CD8-positive, alpha-beta memory T cell (primary cell): ENCODE results near the gene DHRS2. TPM values are rescaled to one million over a fixed set of nuclear protein-coding genes. Genes with fewer than 3 reads are reported as not detected.
"Not testable (repeated sequence)": the region's sequence is repeated elsewhere in the genome, so short reads cannot be mapped to it uniquely, and the experiment has no call there.

Experiments used
- CTCF ChIA-PET: fragments of 350-600 bp; sonication (Branson Sonifier 250); formaldehyde crosslinking; loops from one replicate; lab custom pipeline; 2021; ENCODE audit warnings: antibody characterized with exemption; lab: Charles Lee
- POLR2A ChIA-PET: fragments of 350-600 bp; sonication (Branson Sonifier 250); formaldehyde crosslinking; loops from one replicate; lab custom pipeline; 2021; ENCODE audit warnings: antibody characterized with exemption; lab: Charles Lee
- DNase-seq, 5 donors: peaks; one replicate each; pipeline versions ENCODE4 v3.0.0 to v3.0.0-alpha.2; 2020 to 2022; ENCODE audit warnings: mixed read lengths in 1 of 5
- H3K27ac ChIP-seq: one replicate; pipeline ENCODE4 v1.7.0; 2013; ENCODE audit warnings: low read depth, mild to moderate bottlenecking, low read length, moderate library complexity
- H3K27me3 ChIP-seq: 2 replicates; pipeline ENCODE4 v1.7.0; 2013; ENCODE audit warnings: low read length, mild to moderate bottlenecking; ENCODE audit not compliant: insufficient read depth, poor library complexity, severe bottlenecking
- H3K36me3 ChIP-seq: 2 replicates; pipeline ENCODE4 v1.7.0; 2013; ENCODE audit warnings: mild to moderate bottlenecking, low read length, moderate library complexity; ENCODE audit not compliant: insufficient read depth
- H3K4me1 ChIP-seq: 2 replicates; pipeline ENCODE4 v1.7.0; 2013; ENCODE audit warnings: mild to moderate bottlenecking, low read length, moderate library complexity; ENCODE audit not compliant: insufficient read depth
- H3K4me3 ChIP-seq: 2 replicates; pipeline ENCODE4 v1.7.0; 2013; ENCODE audit warnings: mild to moderate bottlenecking, low read length
- H3K9me3 ChIP-seq: 2 replicates; pipeline ENCODE4 v1.7.0; 2013; ENCODE audit warnings: mild to moderate bottlenecking, low read length
- H3K27ac Mint-ChIP-seq, 8 donors: one replicate each; pipeline ENCODE4 v1.8.0; 2020 to 2021; ENCODE audit warnings: mixed read lengths in 8 of 8, mild to moderate bottlenecking in 6 of 8, inconsistent platforms in 3 of 8, moderate library complexity in 3 of 8
- H3K27me3 Mint-ChIP-seq, 2 donors: one replicate each; pipeline ENCODE4 v1.8.0; 2020 to 2021; ENCODE audit warnings: mixed read lengths in 2 of 2, mild to moderate bottlenecking in 1 of 2, moderate library complexity in 1 of 2
- H3K36me3 Mint-ChIP-seq, 3 donors: one replicate each; pipeline ENCODE4 v1.8.0; 2020 to 2021; ENCODE audit warnings: mixed read lengths in 3 of 3, inconsistent platforms in 1 of 3, mild to moderate bottlenecking in 1 of 3
- H3K4me1 Mint-ChIP-seq, 3 donors: one replicate each; pipeline ENCODE4 v1.8.0; 2020 to 2021; ENCODE audit warnings: mixed read lengths in 3 of 3, inconsistent platforms in 1 of 3, mild to moderate bottlenecking in 1 of 3
- H3K4me3 Mint-ChIP-seq, 7 donors: one replicate each; pipeline ENCODE4 v1.8.0; 2020 to 2021; ENCODE audit warnings: mixed read lengths in 7 of 7, mild to moderate bottlenecking in 6 of 7, moderate library complexity in 4 of 7, inconsistent platforms in 2 of 7
- H3K9me3 Mint-ChIP-seq, 5 donors: one replicate each; pipeline ENCODE4 v1.8.0; 2020 to 2022; ENCODE audit warnings: mixed read lengths in 5 of 5, mild to moderate bottlenecking in 3 of 5, moderate library complexity in 2 of 5, inconsistent platforms in 1 of 5
- polyA plus RNA-seq: library from polyadenylated mRNA; unstranded; fragments of 300-500 nt; fragmentation: Illumina TruSeq; gene quantifications from one replicate; pipeline ENCODE4 v1.2.3, GENCODE V29; 2021
- total RNA-seq, 2 experiments: library from RNA; stranded (reverse); gene quantifications; one replicate each; pipeline ENCODE4 v1.2.3, GENCODE V29; 2021

The DHRS2 gene
- total and polyA plus RNA-seq, 3 experiments from 2014 or later, result 3.0 to 3.1 TPM; not detected in 1

DNA sequence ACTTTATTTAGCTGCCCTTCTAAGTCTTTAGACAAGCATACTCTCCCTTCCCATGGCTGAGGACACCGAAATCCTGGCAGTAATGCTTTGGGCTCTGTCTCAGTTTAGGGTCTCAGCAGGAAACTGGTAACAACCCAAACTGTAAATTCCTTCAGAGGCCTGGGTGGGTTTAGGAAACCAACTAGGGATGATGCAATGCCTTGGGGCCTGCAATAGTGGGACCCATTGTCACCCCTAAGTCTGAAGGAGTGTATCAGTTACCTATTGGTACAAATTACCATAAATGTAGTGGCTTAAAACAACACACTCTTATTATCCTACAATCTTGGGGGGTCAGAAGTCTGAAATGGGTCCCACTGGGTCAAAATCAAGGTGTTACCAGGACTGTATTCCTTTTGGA lies 36.0 kb downstream of the DHRS2 start:
- no peaks in the 10 kb centered on the region for H3K9me3 Mint-ChIP-seq
- Histone ChIP-seq H3K27ac (no peak overlapping the region), H3K36me3 (no peaks in the 10 kb centered on the region), H3K9me3 (no peaks in the 10 kb centered on the region), H3K27me3 (no peaks in the 10 kb centered on the region), H3K4me3 (no peak overlapping the region), H3K4me1 (no peaks in the 10 kb centered on the region)
- H3K4me3 Mint-ChIP-seq, result no peak overlapping the region
- H3K36me3 Mint-ChIP-seq, result no peaks in the 10 kb centered on the region
- peaks cover 5 to 21% of the 10 kb centered on the region in 2 donors for H3K27me3 Mint-ChIP-seq
- CTCF ChIA-PET, result no interaction called here
- no peaks in the 10 kb centered on the region for H3K4me1 Mint-ChIP-seq
- no peak for DNase-seq
- POLR2A ChIA-PET, result no interaction called here
- H3K27ac Mint-ChIP-seq, result no peak overlapping the region

DNA sequence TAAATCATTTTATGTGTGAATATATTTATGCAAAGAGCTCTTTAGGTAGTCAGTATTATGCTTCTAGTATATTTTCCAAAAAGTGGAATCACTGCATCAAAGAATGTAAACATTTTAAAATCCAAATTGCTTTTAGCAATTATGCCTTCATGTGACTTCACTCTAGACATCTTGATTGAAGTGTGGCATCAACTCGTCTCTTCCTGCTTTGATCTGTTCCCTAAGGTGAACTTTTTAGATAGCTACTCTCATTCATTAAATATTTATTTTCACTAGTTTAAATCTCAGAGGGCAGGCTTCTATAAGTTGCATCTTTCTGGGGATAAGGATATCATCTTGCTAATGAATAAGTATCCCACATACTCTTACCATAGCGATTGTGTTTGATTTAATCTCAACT lies 39.2 kb downstream of the DHRS2 start:
- H3K36me3 Mint-ChIP-seq, result no peaks in the 10 kb centered on the region
- no peak overlapping the region for H3K27ac ChIP-seq
- H3K9me3 ChIP-seq, result no peaks in the 10 kb centered on the region
- ChIA-PET POLR2A (no interaction called here), CTCF (interaction anchor here (1.8 kb wide), 1 partner anchor 43 kb away, joined by 3 read pairs; no protein-coding TSS in a partner anchor)
- no peaks in the 10 kb centered on the region for H3K4me1 ChIP-seq
- H3K27me3 ChIP-seq, result no peaks in the 10 kb centered on the region
- H3K9me3 Mint-ChIP-seq, result no peaks in the 10 kb centered on the region
- H3K4me3 ChIP-seq, result no peak overlapping the region
- no peaks in the 10 kb centered on the region for H3K4me1 Mint-ChIP-seq
- no peak overlapping the region for H3K4me3 Mint-ChIP-seq
- peaks cover 5 to 33% of the 10 kb centered on the region in 2 donors for H3K27me3 Mint-ChIP-seq
- no peak for DNase-seq
- no peaks in the 10 kb centered on the region for H3K36me3 ChIP-seq
- no peak overlapping the region for H3K27ac Mint-ChIP-seq

DNA sequence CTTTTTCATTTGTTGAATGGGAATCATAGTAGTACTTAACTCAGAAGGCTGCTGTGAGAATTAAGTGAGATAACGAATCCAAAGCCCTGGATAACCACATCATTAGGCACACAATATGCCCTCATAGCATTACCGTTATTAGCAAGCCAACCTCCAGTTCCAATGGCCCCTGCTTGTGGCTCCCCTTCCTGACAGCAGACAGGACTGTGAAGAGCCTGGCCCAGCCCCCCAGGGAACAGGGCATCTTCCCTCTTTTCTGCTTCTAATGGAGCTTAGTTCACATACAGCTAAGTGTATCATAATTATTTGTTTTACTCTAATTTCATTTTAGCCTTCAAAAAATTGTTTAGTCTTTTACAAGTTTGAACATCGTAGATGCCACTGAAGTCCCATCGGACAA lies 39.7 kb downstream of the DHRS2 start:
- POLR2A ChIA-PET, result no interaction called here

DNA sequence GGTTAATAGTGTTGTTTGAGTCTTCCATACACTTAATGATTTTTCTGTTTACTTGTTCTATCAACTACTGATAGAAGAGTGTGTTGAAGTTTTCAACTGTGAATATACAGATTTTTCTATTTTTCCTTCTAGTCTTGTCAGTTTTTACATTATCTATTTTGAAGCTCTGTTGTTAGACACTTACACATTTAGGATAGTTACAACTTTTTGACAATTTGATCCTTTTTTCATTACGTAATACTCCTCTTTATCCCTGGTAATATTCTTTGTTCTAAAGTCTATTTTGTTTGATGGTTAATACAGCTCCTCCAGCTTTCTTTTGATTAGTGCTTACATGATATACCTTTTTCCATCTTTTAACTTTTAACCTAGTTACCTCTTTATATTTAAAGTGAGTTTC lies 45.2 kb downstream of the DHRS2 start:
- no peaks in the 10 kb centered on the region for H3K27me3 ChIP-seq
- POLR2A ChIA-PET, result no interaction called here
- peaks cover 5 to 25% of the 10 kb centered on the region in 2 donors for H3K27me3 Mint-ChIP-seq
- H3K4me3 Mint-ChIP-seq, result no peak overlapping the region
- H3K27ac ChIP-seq, result no peak overlapping the region
- no peaks in the 10 kb centered on the region for H3K36me3 ChIP-seq
- no peak overlapping the region for H3K4me3 ChIP-seq
- H3K27ac Mint-ChIP-seq, result no peak overlapping the region
- CTCF ChIA-PET, result interaction anchor here (1.3 kb wide), 1 partner anchor 49 kb away, joined by 3 read pairs; no protein-coding TSS in a partner anchor
- H3K4me1 ChIP-seq, result no peaks in the 10 kb centered on the region
- no peaks in the 10 kb centered on the region for H3K9me3 ChIP-seq
- no peaks in the 10 kb centered on the region for H3K36me3 Mint-ChIP-seq
- no peaks in the 10 kb centered on the region for H3K4me1 Mint-ChIP-seq
- DNase-seq, result no peak
- H3K9me3 Mint-ChIP-seq, result no peaks in the 10 kb centered on the region

More for the DNA sequence above, 39.7 kb downstream of the DHRS2 start:
- H3K4me3 Mint-ChIP-seq, result no peak overlapping the region
- H3K27me3 Mint-ChIP-seq, result peaks cover 5 to 33% of the 10 kb centered on the region in 2 donors
- no peak overlapping the region for H3K27ac ChIP-seq
- H3K27me3 ChIP-seq, result no peaks in the 10 kb centered on the region
- H3K9me3 Mint-ChIP-seq, result no peaks in the 10 kb centered on the region
- no peaks in the 10 kb centered on the region for H3K4me1 ChIP-seq
- H3K36me3 ChIP-seq, result no peaks in the 10 kb centered on the region
- no peaks in the 10 kb centered on the region for H3K36me3 Mint-ChIP-seq
- DNase-seq, result no peak
- no peaks in the 10 kb centered on the region for H3K4me1 Mint-ChIP-seq
- H3K9me3 ChIP-seq, result no peaks in the 10 kb centered on the region
- H3K27ac Mint-ChIP-seq, result no peak overlapping the region
- H3K4me3 ChIP-seq, result no peak overlapping the region
- CTCF ChIA-PET, result interaction anchor here (1.8 kb wide), 1 partner anchor 43 kb away, joined by 3 read pairs; no protein-coding TSS in a partner anchor

DNA sequence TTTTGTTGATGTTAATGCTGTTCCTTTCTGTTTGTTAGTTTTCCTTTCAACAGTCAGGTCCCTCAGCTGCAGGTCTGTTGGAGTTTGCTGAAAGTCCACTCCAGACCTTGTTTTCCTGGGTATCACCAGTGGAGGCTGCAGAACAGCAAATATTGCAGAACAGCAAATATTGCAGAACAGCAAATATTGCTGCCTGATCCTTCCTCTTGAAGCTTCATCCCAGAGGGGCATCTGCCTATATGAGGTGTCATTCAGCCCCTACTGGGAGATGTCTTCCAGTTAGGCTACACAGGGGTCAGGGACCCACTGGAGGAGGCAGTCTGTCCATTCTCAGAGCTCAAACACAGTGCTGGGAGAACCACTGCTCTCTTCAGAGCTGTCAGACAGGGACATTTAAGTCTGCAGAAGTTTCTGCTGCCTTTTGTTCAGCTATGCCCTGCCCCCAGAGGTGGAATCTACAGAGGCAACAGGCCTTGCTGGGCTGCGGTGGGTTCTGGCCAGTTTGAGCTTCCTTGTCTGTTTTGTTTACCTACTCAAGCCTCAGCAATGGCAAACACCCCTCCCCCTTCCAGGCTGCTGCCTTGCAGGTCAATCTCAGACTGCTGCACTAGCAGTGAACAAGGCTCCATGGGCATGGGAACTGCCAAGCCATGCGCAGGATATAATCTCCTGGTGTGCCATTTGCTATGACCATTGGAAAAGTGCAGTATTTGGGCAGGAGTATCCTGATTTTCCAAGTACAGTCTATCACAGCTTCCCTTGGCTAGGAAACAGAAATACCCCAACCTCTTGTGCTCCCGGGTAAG lies 53.7 kb downstream of the DHRS2 start:
- H3K4me3 ChIP-seq, H3K27ac ChIP-seq, H3K4me1 Mint-ChIP-seq, CTCF ChIA-PET, H3K4me3 Mint-ChIP-seq, POLR2A ChIA-PET, H3K36me3 ChIP-seq, H3K27ac Mint-ChIP-seq, H3K9me3 ChIP-seq, H3K4me1 ChIP-seq, H3K9me3 Mint-ChIP-seq, DNase-seq, H3K36me3 Mint-ChIP-seq: not testable (repeated sequence)
- peaks cover 6 to 20% of the 10 kb centered on the region in 2 donors for H3K27me3 Mint-ChIP-seq
- peaks cover 14% of the 10 kb centered on the region for H3K27me3 ChIP-seq

DNA sequence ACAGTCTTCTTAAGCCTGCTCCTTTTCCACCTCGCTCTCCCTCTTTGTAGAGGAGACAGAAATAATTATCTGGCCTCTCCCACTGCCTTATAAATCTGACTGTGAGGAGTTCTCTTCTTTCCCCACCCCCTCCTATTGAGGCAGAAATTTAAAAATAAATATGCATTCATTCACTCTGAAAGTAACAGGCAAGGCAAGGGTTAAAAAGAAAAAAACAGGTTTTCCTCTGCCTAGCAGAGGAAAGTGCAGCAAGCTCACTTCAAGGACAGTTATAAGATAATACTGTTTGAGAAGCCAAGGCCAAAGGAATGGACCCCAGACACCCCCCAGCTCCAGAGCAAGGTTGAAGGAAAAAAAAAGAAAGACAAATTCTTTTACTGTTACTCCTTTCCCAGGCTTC lies 56.3 kb downstream of the DHRS2 start:
- peaks cover 0 to 6% (median 0%) of the 10 kb centered on the region in 3 donors for H3K36me3 Mint-ChIP-seq
- H3K27ac Mint-ChIP-seq, result no peak overlapping the region

DNA sequence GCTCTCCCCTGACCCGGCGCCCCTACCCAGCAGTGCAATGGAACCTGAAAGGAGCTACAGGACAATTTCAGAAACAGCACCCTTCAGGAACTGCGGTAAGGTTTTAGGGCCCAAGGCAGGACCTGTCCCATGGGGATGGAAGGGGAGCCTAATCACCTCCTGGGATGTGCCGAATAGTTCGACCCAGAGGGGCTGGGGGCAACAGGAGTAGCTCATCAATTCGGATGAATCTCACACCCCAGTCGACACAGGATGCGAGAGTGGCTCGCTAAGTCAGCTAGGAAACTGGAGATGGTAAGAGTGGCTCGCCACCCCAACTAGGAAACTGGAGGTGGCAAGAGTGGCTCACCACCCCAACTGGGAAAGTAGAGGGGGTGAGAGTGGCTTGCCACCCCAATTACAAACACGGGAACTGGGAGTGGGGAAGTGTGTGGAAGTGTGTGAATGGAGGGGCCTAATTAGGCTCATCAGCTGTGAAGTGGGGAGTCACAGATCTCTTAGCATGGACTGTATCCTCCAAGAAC lies 57.1 kb downstream of the DHRS2 start:
- H3K27me3 ChIP-seq, result peaks cover 18% of the 10 kb centered on the region
- CTCF ChIA-PET, result interaction anchor here (1.3 kb wide), 1 partner anchor 10 kb away, joined by 3 read pairs; no protein-coding TSS in a partner anchor
- no peaks in the 10 kb centered on the region for H3K36me3 ChIP-seq
- no peak for DNase-seq
- POLR2A ChIA-PET, result no interaction called here
- no peaks in the 10 kb centered on the region for H3K4me1 ChIP-seq
- H3K9me3 Mint-ChIP-seq, result peaks cover 0 to 2% (median 0%) of the 10 kb centered on the region in 5 donors
- H3K27ac ChIP-seq, result no peak overlapping the region
- H3K4me3 Mint-ChIP-seq, result no peak overlapping the region
- H3K4me3 ChIP-seq, result no peak overlapping the region
- no peak overlapping the region for H3K27ac Mint-ChIP-seq
- H3K36me3 Mint-ChIP-seq, result peaks cover 0 to 6% (median 0%) of the 10 kb centered on the region in 3 donors
- no peaks in the 10 kb centered on the region for H3K4me1 Mint-ChIP-seq
- peaks cover 14 to 37% of the 10 kb centered on the region in 2 donors for H3K27me3 Mint-ChIP-seq
- H3K9me3 ChIP-seq, result no peaks in the 10 kb centered on the region

More for the DNA sequence above, 56.3 kb downstream of the DHRS2 start:
- Histone ChIP-seq H3K4me3 (no peak overlapping the region), H3K9me3 (no peaks in the 10 kb centered on the region), H3K4me1 (no peaks in the 10 kb centered on the region), H3K27me3 (peaks cover 18% of the 10 kb centered on the region), H3K36me3 (no peaks in the 10 kb centered on the region), H3K27ac (no peak overlapping the region)
- H3K4me3 Mint-ChIP-seq, result no peak overlapping the region
- peaks cover 0 to 2% (median 0%) of the 10 kb centered on the region in 5 donors for H3K9me3 Mint-ChIP-seq
- POLR2A ChIA-PET, result no interaction called here
- DNase-seq, result no peak
- peaks cover 8 to 28% of the 10 kb centered on the region in 2 donors for H3K27me3 Mint-ChIP-seq
- H3K4me1 Mint-ChIP-seq, result no peaks in the 10 kb centered on the region
- CTCF ChIA-PET, result no interaction called here
